ENCODE data around the gene NEGR1. TPM values are rescaled to one million over a fixed set of nuclear protein-coding genes. Genes with fewer than 3 reads are reported as not detected.
"Not testable (repeated sequence)": the region's sequence is repeated elsewhere in the genome, so short reads cannot be mapped to it uniquely, and the experiment has no call there.

The NEGR1 gene
- total RNA-seq, 1 experiment from 2014 or later = 1.2 TPM

DNA sequence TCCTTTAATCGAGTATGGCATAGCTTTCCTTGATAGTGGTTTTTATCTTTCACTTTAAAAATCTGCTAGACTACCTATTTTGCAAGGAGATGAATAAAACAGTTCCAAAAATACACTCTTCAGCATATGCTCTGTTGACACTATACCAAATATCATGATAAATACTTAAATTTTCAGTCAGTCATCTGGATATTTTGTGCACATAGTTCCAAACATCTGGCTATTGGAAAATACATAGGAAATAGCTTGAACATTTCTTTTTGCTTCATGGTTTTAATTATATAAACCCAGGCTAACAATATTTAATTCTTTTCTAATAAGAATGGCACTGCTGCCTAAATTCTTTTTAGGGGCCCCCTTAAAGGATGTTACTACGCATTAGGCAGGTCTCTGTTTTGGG is 342.1 kb downstream of the NEGR1 start:
- H3K4me3 ChIP-seq = no peak overlapping the region
- no peak for DNase-seq
- H3K9me3 ChIP-seq (replicated peaks) = no peaks in the 10 kb centered on the region
- H3K27ac ChIP-seq = no peak overlapping the region
- H3K4me1 ChIP-seq = no peaks in the 10 kb centered on the region
- no peaks in the 10 kb centered on the region for H3K27me3 ChIP-seq
- H3K36me3 ChIP-seq = no peaks in the 10 kb centered on the region

DNA sequence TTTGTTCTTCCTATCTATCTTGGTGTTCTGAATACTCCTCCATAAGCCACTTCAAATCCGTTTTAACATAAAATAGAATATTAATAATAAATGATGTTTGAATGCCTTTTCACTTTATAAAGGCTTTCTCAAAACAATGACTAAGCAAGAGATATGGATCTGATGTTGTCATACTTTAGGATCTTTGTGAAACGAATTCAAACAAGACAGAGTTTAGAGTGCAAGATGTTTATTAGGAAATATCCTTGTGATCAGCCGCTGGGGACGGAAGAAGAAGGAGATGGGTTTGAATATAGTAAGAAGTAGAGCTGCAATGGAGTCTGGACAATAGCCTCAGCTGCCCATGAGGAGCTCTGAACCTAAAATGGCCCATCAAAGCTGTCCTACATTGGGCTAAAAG is 351.8 kb downstream of the NEGR1 start:
- Histone ChIP-seq H3K27ac (no peak overlapping the region), H3K4me3 (no peak overlapping the region), H3K36me3 (no peaks in the 10 kb centered on the region), H3K27me3 (peaks cover 1% of the 10 kb centered on the region; the same call in 1 of the 2 replicates), H3K9me3 (replicated peaks) (no peaks in the 10 kb centered on the region), H3K4me1 (no peaks in the 10 kb centered on the region)
- no peak for DNase-seq

DNA sequence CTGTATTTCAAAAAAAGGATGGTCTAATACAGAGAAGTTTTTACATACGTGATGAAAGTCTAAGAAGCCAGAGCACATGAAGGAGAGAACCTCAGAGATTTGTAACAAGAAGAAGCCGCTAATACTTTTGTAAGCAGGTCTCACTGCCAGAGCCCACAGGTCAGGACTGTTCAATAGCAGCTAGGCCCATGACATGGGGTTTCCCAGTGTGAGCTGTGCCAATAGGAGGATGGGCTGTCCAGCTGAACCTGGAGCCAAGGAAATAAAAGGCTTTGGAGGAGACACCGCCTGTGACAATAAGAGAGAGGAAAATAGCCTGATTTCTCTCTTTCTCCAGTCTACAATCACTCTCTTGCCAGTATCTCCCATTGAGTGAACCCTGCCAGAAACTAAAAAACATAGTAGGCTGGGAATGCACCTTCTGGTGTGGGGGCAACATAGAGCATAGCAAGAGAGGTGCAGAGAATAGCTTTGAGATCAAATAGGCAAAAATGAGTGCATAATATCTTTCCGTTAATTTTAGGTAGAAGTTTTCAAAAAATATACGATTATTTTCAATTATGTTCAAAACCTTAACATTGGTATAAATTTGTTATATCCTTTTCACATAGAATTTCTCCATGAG is 360.3 kb downstream of the NEGR1 start:
- no peak for DNase-seq
- Histone ChIP-seq H3K27me3 (peaks cover 5% of the 10 kb centered on the region; the same call in 1 of the 2 replicates), H3K4me1 (no peaks in the 10 kb centered on the region), H3K9me3 (replicated peaks) (no peaks in the 10 kb centered on the region), H3K36me3 (no peaks in the 10 kb centered on the region), H3K4me3 (no peak overlapping the region), H3K27ac (no peak overlapping the region)

DNA sequence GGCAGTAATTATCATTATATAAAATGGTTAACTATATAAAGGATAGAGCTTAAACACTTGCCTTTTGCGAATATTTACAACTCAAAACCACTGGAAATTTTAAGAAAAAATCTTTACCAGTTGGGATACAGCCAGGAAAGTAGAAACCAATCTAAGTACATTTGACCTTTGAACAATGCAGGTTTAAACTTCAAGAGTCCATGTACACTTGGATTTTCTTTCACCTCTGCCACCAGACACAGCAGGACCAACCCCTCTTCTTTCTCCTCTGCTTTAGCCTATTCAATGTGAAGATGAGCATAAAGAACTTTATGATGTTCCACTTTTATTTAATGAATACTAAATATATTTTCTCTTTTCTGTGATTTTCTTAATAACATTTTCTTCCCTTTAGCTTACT is 361.1 kb downstream of the NEGR1 start:
- Histone ChIP-seq H3K9me3 (replicated peaks) (no peaks in the 10 kb centered on the region), H3K27me3 (peaks cover 5% of the 10 kb centered on the region; the same call in 1 of the 2 replicates), H3K27ac (no peak overlapping the region), H3K4me3 (no peak overlapping the region), H3K36me3 (no peaks in the 10 kb centered on the region), H3K4me1 (no peaks in the 10 kb centered on the region)
- no peak for DNase-seq

DNA sequence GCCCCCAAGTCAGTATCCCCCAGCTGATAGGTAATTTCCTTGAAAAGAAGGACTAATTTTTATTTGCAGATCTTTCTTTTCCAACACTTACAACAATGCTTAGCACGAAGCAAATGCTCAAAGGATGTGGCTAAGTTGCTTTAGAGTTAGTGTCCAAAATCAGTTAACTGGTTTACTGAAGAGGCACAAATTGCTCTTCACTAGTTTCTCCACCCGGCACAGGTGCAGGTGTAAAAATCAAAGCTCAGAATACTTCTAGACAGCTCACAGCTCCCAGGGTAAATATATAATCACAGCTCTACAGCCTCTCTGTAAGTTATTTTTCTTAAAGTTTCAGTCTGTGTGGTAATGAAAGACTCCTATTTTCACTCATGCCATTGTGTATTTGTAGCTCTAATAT is 361.8 kb downstream of the NEGR1 start:
- H3K27ac ChIP-seq = no peak overlapping the region
- H3K27me3 ChIP-seq = peaks cover 4% of the 10 kb centered on the region; the same call in 1 of the 2 replicates

DNA sequence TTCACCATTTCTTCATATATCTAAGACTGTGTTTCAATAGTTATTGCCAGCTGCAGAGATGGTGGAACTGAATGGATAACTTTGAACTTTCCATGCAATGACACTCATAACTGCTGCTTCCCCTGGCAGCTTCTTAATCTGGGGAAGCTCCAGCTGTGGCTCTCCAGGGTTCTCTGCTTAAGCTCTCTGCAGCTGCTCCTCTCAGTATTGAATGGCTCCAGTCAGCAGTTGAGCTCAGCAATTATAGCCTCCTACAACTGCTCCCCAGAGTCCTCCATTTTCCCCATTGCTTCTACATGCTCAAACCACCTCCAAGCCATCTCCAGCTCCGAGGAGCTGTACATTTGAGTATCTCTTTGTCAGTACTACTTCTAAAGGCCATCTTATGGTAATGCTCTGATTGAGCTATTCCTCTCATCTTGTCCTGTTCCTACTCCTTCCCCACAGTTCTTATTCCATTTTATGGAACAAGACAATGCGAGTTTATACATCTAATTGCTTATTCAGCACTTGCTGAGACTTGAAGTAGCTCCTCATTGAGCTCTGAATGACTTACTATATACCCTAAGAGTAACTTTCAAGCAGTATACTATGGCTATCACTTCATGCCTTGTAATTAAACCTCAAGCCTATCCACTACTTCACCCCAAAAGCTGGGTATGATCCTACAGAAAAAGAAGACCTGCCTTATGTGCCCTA is 362.4 kb downstream of the NEGR1 start:
- peak; percentile 50 to 74 for DNase-seq
- no peaks in the 10 kb centered on the region for H3K9me3 ChIP-seq (replicated peaks)
- H3K4me1 ChIP-seq = no peaks in the 10 kb centered on the region
- no peaks in the 10 kb centered on the region for H3K36me3 ChIP-seq
- no peak overlapping the region for H3K4me3 ChIP-seq
- no peaks in the 10 kb centered on the region; the same call in 1 of the 2 replicates for H3K27me3 ChIP-seq
- H3K27ac ChIP-seq = no peak overlapping the region

More for the DNA sequence above, 361.8 kb downstream of the NEGR1 start:
- Histone ChIP-seq H3K4me3 (no peak overlapping the region), H3K36me3 (no peaks in the 10 kb centered on the region), H3K9me3 (replicated peaks) (no peaks in the 10 kb centered on the region), H3K4me1 (no peaks in the 10 kb centered on the region)
- DNase-seq = no peak

DNA sequence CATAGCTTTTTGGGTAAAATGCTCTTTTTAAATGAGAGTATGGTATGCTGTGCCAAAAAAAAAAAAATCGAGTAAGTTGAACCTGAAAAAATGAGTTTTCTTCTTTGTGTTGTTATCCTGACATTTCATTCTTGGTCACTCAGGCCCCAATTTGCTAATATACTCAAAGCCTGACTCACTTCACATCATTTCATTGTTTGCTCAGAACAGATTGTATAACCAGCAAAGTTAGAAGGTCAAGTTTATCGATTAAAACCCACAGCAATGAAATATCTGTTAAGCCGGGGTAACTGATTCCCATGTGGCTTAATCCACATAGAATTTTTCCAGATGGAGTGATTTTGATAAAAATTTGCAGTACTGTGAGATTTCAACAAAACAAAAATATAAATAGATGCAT is 363.7 kb downstream of the NEGR1 start:
- no peaks in the 10 kb centered on the region; the same call in 1 of the 2 replicates for H3K27me3 ChIP-seq
- H3K4me1 ChIP-seq = no peaks in the 10 kb centered on the region
- no peak overlapping the region for H3K27ac ChIP-seq
- no peak overlapping the region for H3K4me3 ChIP-seq
- H3K36me3 ChIP-seq = no peaks in the 10 kb centered on the region
- DNase-seq = no peak
- no peaks in the 10 kb centered on the region for H3K9me3 ChIP-seq (replicated peaks)

DNA sequence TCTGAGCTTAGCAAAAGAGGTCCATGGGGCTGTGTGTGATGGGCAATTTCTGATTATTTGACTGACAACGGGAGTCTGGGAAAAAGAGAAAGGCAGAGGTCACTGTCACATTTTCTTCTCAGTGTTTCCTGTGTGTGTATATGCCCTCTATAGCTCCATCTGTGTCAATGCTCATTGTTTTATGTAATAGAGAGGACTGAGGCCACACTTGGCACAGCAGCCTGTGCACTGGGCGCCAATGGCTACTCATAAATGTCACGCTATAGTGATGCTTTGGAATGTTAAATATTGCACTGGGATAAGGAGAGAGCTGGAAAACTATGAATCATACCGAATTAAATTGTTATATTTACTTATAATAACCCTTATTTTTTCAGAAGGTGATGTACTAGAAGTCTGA is 365.4 kb downstream of the NEGR1 start:
- no peak for DNase-seq
- no peaks in the 10 kb centered on the region for H3K9me3 ChIP-seq (replicated peaks)
- no peaks in the 10 kb centered on the region for H3K27me3 ChIP-seq
- no peak overlapping the region for H3K4me3 ChIP-seq
- no peak overlapping the region for H3K27ac ChIP-seq
- no peaks in the 10 kb centered on the region for H3K36me3 ChIP-seq
- H3K4me1 ChIP-seq = no peaks in the 10 kb centered on the region

DNA sequence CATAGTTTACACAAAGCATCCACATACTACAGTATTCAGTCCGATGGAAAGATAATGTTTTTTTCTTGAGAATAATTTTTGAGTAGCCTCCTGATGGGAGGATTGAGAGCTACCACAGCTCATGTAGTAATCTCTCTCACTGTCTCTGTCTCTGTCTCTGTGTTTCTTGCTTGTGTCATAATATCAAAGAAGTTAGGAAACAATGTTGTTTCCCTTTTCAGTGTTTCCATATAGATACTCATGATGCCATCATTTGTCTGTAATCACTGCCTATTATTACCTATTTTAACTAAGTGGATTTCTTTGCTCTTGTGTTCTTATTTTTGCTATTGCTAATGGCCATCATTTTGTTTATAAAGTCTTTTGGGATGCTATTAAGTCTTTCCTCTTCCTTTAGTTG is 367.7 kb downstream of the NEGR1 start:
- Histone ChIP-seq H3K27me3 (no peaks in the 10 kb centered on the region), H3K36me3 (no peaks in the 10 kb centered on the region), H3K9me3 (replicated peaks) (no peaks in the 10 kb centered on the region), H3K27ac (no peak overlapping the region), H3K4me1 (no peaks in the 10 kb centered on the region), H3K4me3 (no peak overlapping the region)
- no peak for DNase-seq

DNA sequence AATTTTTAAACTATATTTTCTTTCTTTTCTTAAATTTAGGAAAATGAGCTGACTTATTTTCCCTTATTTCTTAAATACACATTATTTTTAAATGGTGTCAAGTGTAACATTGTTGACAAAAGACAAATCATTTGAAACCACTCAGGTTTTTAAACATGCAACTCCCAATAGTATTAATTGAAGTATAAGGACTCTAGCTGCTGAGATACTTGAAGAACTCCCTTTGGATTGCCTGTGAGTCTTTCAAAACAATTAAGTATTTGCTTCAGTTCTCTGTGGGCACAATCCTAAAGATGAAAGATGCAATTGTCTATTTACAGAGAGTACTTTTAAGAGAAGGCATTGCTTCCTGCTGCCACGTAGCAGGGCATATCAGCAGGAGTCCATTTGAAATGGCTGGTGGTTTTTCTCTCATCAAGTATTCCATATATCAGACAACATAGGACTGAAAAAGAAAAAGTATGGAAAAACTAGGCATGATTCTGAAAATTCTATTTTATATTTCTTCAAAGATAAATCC is 373.4 kb downstream of the NEGR1 start:
- Histone ChIP-seq H3K4me3 (no peak overlapping the region), H3K9me3 (replicated peaks) (no peaks in the 10 kb centered on the region), H3K4me1 (no peaks in the 10 kb centered on the region), H3K36me3 (no peaks in the 10 kb centered on the region), H3K27me3 (no peaks in the 10 kb centered on the region), H3K27ac (no peak overlapping the region)
- no peak for DNase-seq

DNA sequence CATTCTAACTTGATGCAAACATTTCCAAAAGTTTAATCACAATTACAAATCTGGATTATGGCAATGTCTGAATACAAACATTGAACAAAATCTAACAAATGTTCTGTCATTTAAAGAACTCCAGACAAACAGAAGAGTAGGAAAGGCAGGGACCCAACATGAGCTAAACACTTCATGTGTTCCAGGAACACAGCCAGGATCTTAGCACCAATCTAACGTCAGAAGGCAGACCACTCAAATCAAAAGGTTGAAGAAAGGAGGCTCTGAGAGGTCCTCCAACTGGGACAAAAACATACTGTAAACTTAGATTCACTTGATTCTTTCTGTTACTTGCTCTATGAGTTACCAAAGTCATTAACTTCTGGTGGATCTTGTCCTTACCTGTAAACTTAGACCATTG is 374.0 kb downstream of the NEGR1 start:
- Histone ChIP-seq H3K27ac (no peak overlapping the region), H3K9me3 (replicated peaks) (no peaks in the 10 kb centered on the region), H3K4me3 (no peak overlapping the region), H3K36me3 (no peaks in the 10 kb centered on the region), H3K27me3 (no peaks in the 10 kb centered on the region), H3K4me1 (no peaks in the 10 kb centered on the region)
- DNase-seq = no peak

DNA sequence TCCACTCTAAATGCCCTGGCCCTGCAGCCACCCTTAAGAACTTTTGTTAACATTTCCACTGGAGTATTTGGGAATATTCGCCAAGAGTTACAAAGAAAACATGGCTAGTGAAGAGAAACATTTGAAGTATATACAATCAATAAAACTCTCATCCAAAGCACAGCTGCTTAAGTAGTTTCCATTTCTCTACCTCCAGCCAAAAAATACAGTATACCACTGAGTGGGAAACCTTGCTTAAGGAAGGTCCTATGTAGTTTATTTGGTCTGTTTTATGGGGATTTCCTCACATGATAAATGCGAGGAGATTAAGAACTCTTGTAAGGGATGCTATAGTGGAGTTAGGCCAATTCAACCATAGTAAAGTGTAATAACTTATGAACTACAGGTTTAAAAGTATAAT is 382.5 kb downstream of the NEGR1 start:
- no peak overlapping the region for H3K4me3 ChIP-seq
- DNase-seq = no peak

DNA sequence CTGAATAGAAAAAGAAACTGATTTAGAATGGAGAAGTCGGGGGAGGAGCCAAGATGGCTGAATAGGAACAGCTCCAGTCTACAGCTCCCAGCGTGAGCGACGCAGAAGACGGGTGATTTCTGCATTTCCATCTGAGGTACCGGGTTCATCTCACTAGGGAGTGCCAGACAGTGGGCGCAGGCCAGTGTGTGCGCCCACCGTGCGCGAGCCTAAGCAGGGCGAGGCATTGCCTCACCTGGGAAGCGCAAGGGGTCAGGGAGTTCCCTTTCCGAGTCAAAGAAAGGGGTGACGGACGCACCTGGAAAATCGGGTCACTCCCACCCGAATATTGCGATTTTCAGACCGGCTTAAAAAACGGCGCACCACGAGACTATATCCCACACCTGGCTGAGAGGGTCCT is 394.2 kb downstream of the NEGR1 start:
- H3K4me1 ChIP-seq; DNase-seq; H3K9me3 ChIP-seq (replicated peaks); H3K27me3 ChIP-seq; H3K36me3 ChIP-seq; H3K4me3 ChIP-seq; H3K27ac ChIP-seq: not testable (repeated sequence)

More for the DNA sequence above, 382.5 kb downstream of the NEGR1 start:
- Histone ChIP-seq H3K4me1 (no peaks in the 10 kb centered on the region), H3K27ac (no peak overlapping the region), H3K36me3 (no peaks in the 10 kb centered on the region), H3K27me3 (peaks cover 7% of the 10 kb centered on the region), H3K9me3 (replicated peaks) (no peaks in the 10 kb centered on the region)

DNA sequence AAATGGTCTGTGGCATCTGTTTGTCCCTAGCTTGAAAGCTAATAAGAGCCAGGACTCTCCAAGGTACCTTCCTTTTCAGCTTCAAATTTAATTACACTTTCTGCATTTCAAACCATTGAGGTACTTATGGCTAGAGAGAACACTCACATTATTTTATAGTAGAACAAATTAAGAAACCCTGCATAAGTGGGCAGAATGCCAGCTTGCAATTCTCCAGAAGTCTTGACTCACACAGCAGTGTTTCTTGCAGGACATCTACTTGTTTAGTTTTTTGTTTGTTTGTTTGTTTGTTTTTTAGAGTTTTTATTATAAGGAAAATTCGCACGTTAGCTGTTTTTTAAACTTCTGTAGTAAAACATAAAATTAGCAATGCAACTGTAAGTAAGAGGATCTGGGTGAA is 397.2 kb downstream of the NEGR1 start:
- Histone ChIP-seq H3K4me3 (no peak overlapping the region), H3K27ac (no peak overlapping the region), H3K4me1 (no peaks in the 10 kb centered on the region), H3K9me3 (replicated peaks) (no peaks in the 10 kb centered on the region), H3K27me3 (no peaks in the 10 kb centered on the region), H3K36me3 (no peaks in the 10 kb centered on the region)
- no peak for DNase-seq

DNA sequence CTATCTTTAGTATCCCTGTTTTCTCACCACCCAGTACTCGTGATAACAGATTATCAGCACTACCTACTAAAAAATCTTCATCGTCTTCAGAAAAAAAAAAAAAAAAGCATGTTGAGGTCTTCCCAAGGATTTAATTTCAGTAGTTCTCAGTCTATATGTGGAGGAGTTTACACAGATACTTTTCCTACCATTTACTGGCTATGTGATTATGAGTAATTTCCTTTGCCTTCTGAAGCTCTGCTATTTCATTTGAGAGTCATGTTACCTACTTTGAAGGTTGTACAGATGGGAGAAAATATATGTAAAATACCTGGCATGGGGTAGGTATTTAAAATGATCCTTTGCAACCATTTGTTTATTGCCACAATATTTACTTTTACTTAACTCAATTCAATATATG is 399.7 kb downstream of the NEGR1 start:
- H3K36me3 ChIP-seq = no peaks in the 10 kb centered on the region
- no peak for DNase-seq
- H3K9me3 ChIP-seq (replicated peaks) = no peaks in the 10 kb centered on the region
- H3K27me3 ChIP-seq = no peaks in the 10 kb centered on the region
- H3K4me1 ChIP-seq = no peaks in the 10 kb centered on the region
- no peak overlapping the region for H3K27ac ChIP-seq
- no peak overlapping the region for H3K4me3 ChIP-seq

DNA sequence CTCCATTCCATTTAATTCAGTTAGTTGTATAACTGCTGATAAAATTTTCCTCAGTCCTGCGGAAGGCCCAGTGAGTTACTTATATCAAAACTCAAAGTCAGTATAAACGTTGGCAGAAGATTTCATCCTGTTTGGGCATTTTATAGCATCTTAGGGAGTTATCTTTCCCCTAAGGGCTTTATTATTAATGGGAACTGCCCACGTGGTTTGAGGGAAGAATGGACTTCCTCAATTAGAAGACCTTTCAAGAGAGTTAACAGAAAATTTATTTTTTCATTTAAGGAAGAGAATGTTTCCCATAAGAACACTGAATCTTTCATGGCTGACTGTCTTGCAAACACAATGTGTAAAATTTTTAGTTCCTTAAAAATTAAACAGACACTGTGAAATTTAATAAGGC is 400.1 kb downstream of the NEGR1 start:
- H3K4me1 ChIP-seq = no peaks in the 10 kb centered on the region
- no peak for DNase-seq
- no peak overlapping the region for H3K4me3 ChIP-seq
- H3K9me3 ChIP-seq (replicated peaks) = no peaks in the 10 kb centered on the region
- H3K27me3 ChIP-seq = no peaks in the 10 kb centered on the region
- H3K27ac ChIP-seq = no peak overlapping the region
- H3K36me3 ChIP-seq = no peaks in the 10 kb centered on the region
